OCI-LY3 (cell line): ENCODE data around the gene MOCS2.

Experiments
- H2AFZ ChIP-seq: fragments of 200-600, 300-600 bp; shearing (Covaris generic); 2 replicates; pipeline ENCODE4 v1.6.0; 2014; ENCODE audit warnings: antibody characterized with exemption, low read depth, low read length
- H3K27ac ChIP-seq: fragments of 200-600, 300-600 bp; sonication (generic); 2 replicates; pipeline ENCODE4 v1.5.1; 2014; ENCODE audit warnings: mild to moderate bottlenecking, low read length, moderate library complexity, mixed read lengths
- H3K27me3 ChIP-seq: fragments of 200-600, 300-600 bp; sonication (generic); 2 replicates; pipeline ENCODE4 v1.6.1; 2014; ENCODE audit warnings: low read depth, low read length, mixed read lengths
- H3K36me3 ChIP-seq: fragments of 200-600, 300-600 bp; sonication (generic); replicated peaks from 2 replicates; pipeline ENCODE3; 2014; ENCODE audit warnings: low read depth, low read length, mixed read lengths
- H3K4me1 ChIP-seq: fragments of 300-600, 200-600 bp; sonication (generic); 2 replicates; pipeline ENCODE4 v1.6.1; 2014; ENCODE audit warnings: low read length, mixed read lengths
- H3K4me2 ChIP-seq: fragments of 200-600, 300-600 bp; sonication (generic); 2 replicates; pipeline ENCODE4 v1.6.1; 2014; ENCODE audit warnings: low read length, mixed read lengths
- H3K4me3 ChIP-seq: fragments of 300-600, 200-600 bp; sonication (generic); 2 replicates; pipeline ENCODE4 v1.5.1; 2014; ENCODE audit warnings: antibody characterized with exemption, mild to moderate bottlenecking, low read length, moderate library complexity
- H3K79me2 ChIP-seq: fragments of 300-600, 200-600 bp; shearing (Covaris generic); 2 replicates; pipeline ENCODE4 v1.6.1; 2014; ENCODE audit warnings: mild to moderate bottlenecking, low read length, mixed read lengths
- H3K9ac ChIP-seq: fragments of 300-600, 200-600 bp; shearing (Covaris generic); 2 replicates; pipeline ENCODE4 v1.6.0; 2014; ENCODE audit warnings: mild to moderate bottlenecking, low read length, moderate library complexity
- H3K9me3 ChIP-seq: fragments of 200-600, 300-600 bp; shearing (Covaris generic); 2 replicates; pipeline ENCODE4 v1.6.1; 2014; ENCODE audit warnings: low read length, mixed read lengths; ENCODE audit not compliant: insufficient read depth
- H4K20me1 ChIP-seq: fragments of 200-600, 300-600 bp; sonication (generic); 2 replicates; pipeline ENCODE4 v1.6.1; 2016; ENCODE audit warnings: low read length, mixed read lengths; ENCODE audit not compliant: insufficient read depth
- CTCF ChIP-seq: fragments of 200-600, 300-600 bp; sonication (generic); IDR thresholded peaks from 2 replicates; pipeline ENCODE4 v1.5.1; 2014; ENCODE audit warnings: antibody characterized with exemption, low read length, low read depth
- EZH2phosphoT487 ChIP-seq: fragments of 200-600 bp; shearing (Covaris generic); IDR thresholded peaks from 2 replicates; pipeline ENCODE4 v1.6.1; 2018; ENCODE audit warnings: antibody characterized with exemption, mixed run types, low read depth

The MOCS2 gene

GRCh38 chr5:53110156-53110555 lies 599 bp upstream of the MOCS2 start:
- Histone ChIP-seq H3K9ac (peak overlapping the region; percentile 71), H3K9me3 (no peaks in the 10 kb centered on the region), H3K36me3 (peaks cover 5% of the 10 kb centered on the region), H3K27me3 (no peaks in the 10 kb centered on the region), H2AFZ (peak overlapping the region; percentile 78), H3K4me2 (peak overlapping the region; percentile 72), H3K4me3 (peak overlapping the region; percentile 90), H3K4me1 (peaks cover 10% of the 10 kb centered on the region; the same call in 1 of the 2 replicates), H4K20me1 (no peaks in the 10 kb centered on the region), H3K27ac (0 out of 2 replicates have a peak overlapping the region, but pooled peaks have one; percentile 9), H3K79me2 (peaks cover 12% of the 10 kb centered on the region)
- TF ChIP-seq EZH2phosphoT487 (no peak), CTCF (no peak)

- Histone ChIP-seq H3K9me3 (no peaks in the 10 kb centered on the region), H3K4me1 (peaks cover 10% of the 10 kb centered on the region; the same call in 1 of the 2 replicates), H3K27me3 (no peaks in the 10 kb centered on the region), H4K20me1 (no peaks in the 10 kb centered on the region), H3K36me3 (peaks cover 5% of the 10 kb centered on the region), H3K79me2 (peaks cover 12% of the 10 kb centered on the region), H2AFZ (no peak overlapping the region), H3K27ac (no peak overlapping the region), H3K4me3 (peak overlapping the region; percentile 90), H3K9ac (peak overlapping the region; percentile 71), H3K4me2 (peak overlapping the region; percentile 88)
- TF ChIP-seq EZH2phosphoT487 (no peak), CTCF (no peak)
Observed at GRCh38 chr5:53109056-53109442, 508 bp downstream of the MOCS2 start.

- Histone ChIP-seq H3K4me2 (no peak overlapping the region), H3K79me2 (peaks cover 12% of the 10 kb centered on the region), H4K20me1 (no peaks in the 10 kb centered on the region)
Observed at GRCh38 chr5:53105611-53106300, 3.8 kb downstream of the MOCS2 start.

More at GRCh38 chr5:53105611-53106300, 3.8 kb downstream of the MOCS2 start:
- Histone ChIP-seq H3K9ac (no peak overlapping the region), H3K27me3 (no peaks in the 10 kb centered on the region), H3K9me3 (no peaks in the 10 kb centered on the region), H3K4me1 (peaks cover 10% of the 10 kb centered on the region; the same call in 1 of the 2 replicates), H3K27ac (no peak overlapping the region), H2AFZ (no peak overlapping the region), H3K4me3 (no peak overlapping the region), H3K36me3 (peaks cover 14% of the 10 kb centered on the region)
- TF ChIP-seq CTCF (no peak), EZH2phosphoT487 (no peak)
